Endometrial microvascular endothelial cells (primary cell): ENCODE data around the gene MYCBP. TPM values are rescaled to one million over a fixed set of nuclear protein-coding genes. Genes with fewer than 3 reads are reported as not detected.

Experiments
- total RNA-seq: library from RNA; depleted of rRNA; stranded (reverse); fragments of >200 nt; gene quantifications from one replicate; pipeline ENCODE4 v1.2.3, GENCODE V29; 2015; ENCODE audit errors: inconsistent ontology term

Gene MYCBP
- total RNA-seq, 1 donor from 2014 or later, result 23.0 TPM

Other genes with a start within 250 kb of the MYCBP start
- gene RRAGC, start 13.6 kb downstream of the MYCBP start, total RNA-seq, result 20.5 TPM
- not detected for gene GJA9, start 8.2 kb upstream of the MYCBP start, total RNA-seq
- not detected for gene RHBDL2, start 68.5 kb upstream of the MYCBP start, total RNA-seq
- gene AKIRIN1, start 117.9 kb upstream of the MYCBP start, total RNA-seq, result 45.0 TPM
- 487 TPM for gene NDUFS5, start 153.0 kb upstream of the MYCBP start, total RNA-seq